GM18505 (cell line): ENCODE measurements around the gene EFCAB10.

Experiments used
- ATAC-seq: cut with Tn5 transposase; IDR thresholded peaks from one replicate; pipeline ENCODE4 v1.9.1; 2021; ENCODE audit not compliant: unreplicated experiment
- POLR2A ChIP-seq: IDR thresholded peaks from 4 replicates; pipeline ENCODE4 v1.6.1; 2011; ENCODE audit warnings: borderline replicate concordance; ENCODE audit not compliant: insufficient read depth, insufficient read length; ENCODE audit errors: extremely low read depth

Gene EFCAB10

GRCh38 chr7:105585850-105586500 is 4.7 kb upstream of the EFCAB10 start:
- ATAC-seq = no peak
- TF ChIP-seq POLR2A = no peak

GRCh38 chr7:105584165-105584564 is 2.9 kb upstream of the EFCAB10 start:
- TF ChIP-seq POLR2A = no peak
- no peak for ATAC-seq

- TF ChIP-seq POLR2A = no peak
- no peak for ATAC-seq
Observed at GRCh38 chr7:105583061-105583460, 1.8 kb upstream of the EFCAB10 start.

GRCh38 chr7:105580022-105580740 is 1.1 kb downstream of the EFCAB10 start:
- TF ChIP-seq POLR2A = no peak
- no peak for ATAC-seq

GRCh38 chr7:105578496-105578895 is 2.8 kb downstream of the EFCAB10 start:
- no peak for TF ChIP-seq POLR2A
- no peak for ATAC-seq

GRCh38 chr7:105577251-105577650 is 4.0 kb downstream of the EFCAB10 start:
- ATAC-seq = no peak
- TF ChIP-seq POLR2A = no peak

GRCh38 chr7:105571891-105572290 is 9.4 kb downstream of the EFCAB10 start:
- ATAC-seq = no peak
- TF ChIP-seq POLR2A = no peak

- TF ChIP-seq POLR2A = no peak
- no peak for ATAC-seq
Observed at GRCh38 chr7:105567821-105568220, 13.5 kb downstream of the EFCAB10 start.

GRCh38 chr7:105567024-105567423 is 14.3 kb downstream of the EFCAB10 start:
- TF ChIP-seq POLR2A = no peak
- no peak for ATAC-seq

GRCh38 chr7:105565190-105565589 is 16.1 kb downstream of the EFCAB10 start:
- ATAC-seq = no peak
- TF ChIP-seq POLR2A = no peak

GRCh38 chr7:105559926-105560325 is 21.4 kb downstream of the EFCAB10 start:
- no peak for ATAC-seq
- TF ChIP-seq POLR2A = no peak

GRCh38 chr7:105538339-105538738 is 43.0 kb downstream of the EFCAB10 start:
- TF ChIP-seq POLR2A = no peak
- ATAC-seq = no peak

- no peak for ATAC-seq
- TF ChIP-seq POLR2A = no peak
Observed at GRCh38 chr7:105532709-105533460, 48.4 kb downstream of the EFCAB10 start.

- peak; percentile 99 for TF ChIP-seq POLR2A
- peak; percentile 95 for ATAC-seq
Observed at GRCh38 chr7:105531792-105532671, 49.3 kb downstream of the EFCAB10 start, which contains the start of gene RINT1. RINT1 (plus strand) TSS chr7:105532201; CDS start chr7:105532316, 115 bp downstream.

GRCh38 chr7:105530546-105530945 is 50.7 kb downstream of the EFCAB10 start:
- TF ChIP-seq POLR2A = no peak
- ATAC-seq = no peak
